A673 (cell line): ENCODE results near the gene GLI3. TPM values are rescaled to one million over a fixed set of nuclear protein-coding genes. Genes with fewer than 3 reads are reported as not detected.

Experiments used
- BruUV-seq: library from RNA; stranded (reverse); fragments of 400-500 nt; replicated peaks from 2 replicates; lab custom pipeline; 2021; lab: Mats Ljungman, UMichigan
- CTCF ChIA-PET: fragments of 300-600 bp; sonication (Branson Sonifier 250); formaldehyde crosslinking; loops from one replicate; lab custom pipeline; 2022; ENCODE audit warnings: antibody characterized with exemption; lab: Charles Lee
- POLR2A ChIA-PET: fragments of 300-600 bp; sonication (Branson Sonifier 250); formaldehyde crosslinking; loops from one replicate; lab custom pipeline; 2022; ENCODE audit warnings: antibody characterized with exemption; ENCODE audit not compliant: low non-redundant PET; lab: Charles Lee
- DNase-seq: peaks from one replicate; pipeline ENCODE4 v3.0.0-alpha.2; 2015; ENCODE audit warnings: low spot score
- H3K27ac ChIP-seq: fragments of 200-600 bp; sonication (generic); 2 replicates; pipeline ENCODE4 v1.5.1; 2016; ENCODE audit warnings: mixed run types, low read depth, mild to moderate bottlenecking, mixed read lengths, antibody characterized with exemption, low read length; ENCODE audit not compliant: poor library complexity, severe bottlenecking
- H3K27me3 ChIP-seq: fragments of 200-600 bp; sonication (generic); replicated peaks from 2 replicates; pipeline ENCODE4 v1.6.1; 2017; ENCODE audit warnings: mixed run types, low read depth, mild to moderate bottlenecking, mixed read lengths, antibody characterized with exemption, low read length; ENCODE audit not compliant: insufficient read depth, poor library complexity
- H3K36me3 ChIP-seq: fragments of 200-600 bp; sonication (generic); 2 replicates; pipeline ENCODE4 v1.6.1; 2016; ENCODE audit warnings: mixed run types, mild to moderate bottlenecking, mixed read lengths, antibody characterized with exemption, low read length; ENCODE audit not compliant: insufficient read depth, poor library complexity, severe bottlenecking
- H3K4me1 ChIP-seq: fragments of 200-600 bp; sonication (generic); 2 replicates; pipeline ENCODE4 v1.6.1; 2017; ENCODE audit warnings: mixed run types, mild to moderate bottlenecking, mixed read lengths, antibody characterized with exemption, low read length; ENCODE audit not compliant: insufficient read depth, poor library complexity, severe bottlenecking
- H3K4me3 ChIP-seq: fragments of 200-600 bp; sonication (generic); 2 replicates; pipeline ENCODE4 v1.5.1; 2016; ENCODE audit warnings: low read depth, mixed run types, mild to moderate bottlenecking, mixed read lengths, low read length; ENCODE audit not compliant: poor library complexity, severe bottlenecking
- H3K9me3 ChIP-seq: fragments of 200-600 bp; sonication (generic); 2 replicates; pipeline ENCODE4 v1.6.1; 2016; ENCODE audit warnings: mixed run types, low read depth, mild to moderate bottlenecking, mixed read lengths, antibody characterized with exemption, low read length; ENCODE audit not compliant: poor library complexity, severe bottlenecking
- CTCF ChIP-seq: fragments of 300-800, 200-600 bp; sonication (generic); conservative IDR thresholded peaks from 2 replicates; pipeline ENCODE4 v1.5.1; 2017; ENCODE audit warnings: low read depth, mild to moderate bottlenecking, antibody characterized with exemption, low read length, moderate library complexity, mixed read lengths
- EZH2 ChIP-seq: fragments of 200-600 bp; sonication (generic); IDR thresholded peaks from 2 replicates; pipeline ENCODE4 v1.6.1; 2017; ENCODE audit warnings: borderline replicate concordance, low read depth, mild to moderate bottlenecking, mixed read lengths, antibody characterized with exemption, low read length; ENCODE audit not compliant: poor library complexity, severe bottlenecking
- intact Hi-C: fragments of 100-400 bp; cut with micrococcal nuclease; formaldehyde crosslinking; loops from one replicate; pipeline ENCODE4 v1.10.0; 2022; ENCODE audit not compliant: unreplicated experiment
- total RNA-seq: library from RNA; stranded (reverse); gene quantifications from 2 replicates; pipeline ENCODE4 v1.2.3, GENCODE V29; 2021

GLI3 gene
- total RNA-seq, 1 experiment from 2014 or later = 52.6 TPM

GRCh38 chr7:41994746-41995110, 242.3 kb downstream of the GLI3 start:
- no peak for DNase-seq
- no peaks in the 10 kb centered on the region for H3K27me3 ChIP-seq
- no peaks in the 10 kb centered on the region for H3K36me3 ChIP-seq
- peak overlapping the region; percentile 88 for H3K27ac ChIP-seq
- H3K9me3 ChIP-seq = no peaks in the 10 kb centered on the region
- no TSS peak for BruUV-seq
- H3K4me1 ChIP-seq = peaks cover 99% of the 10 kb centered on the region
- H3K4me3 ChIP-seq = no peak overlapping the region
- ChIA-PET POLR2A (no interaction called here), CTCF (no interaction called here)
- no peak for TF ChIP-seq CTCF
- intact Hi-C loops = loop anchor here (5.0 kb wide), 2 partner anchors 78 to 243 kb away; partner anchors contain the start of gene GLI3

GRCh38 chr7:41994036-41994745, 242.8 kb downstream of the GLI3 start:
- no peaks in the 10 kb centered on the region for H3K36me3 ChIP-seq
- TF ChIP-seq CTCF = no peak
- TF ChIP-seq EZH2 = no peak
- POLR2A ChIA-PET = interaction anchor here (0.7 kb wide), 1 partner anchor 246 kb away, joined by 3 read pairs; no protein-coding TSS in a partner anchor
- CTCF ChIA-PET = no interaction called here
- H3K27ac ChIP-seq = peak overlapping the region; percentile 88
- no peaks in the 10 kb centered on the region for H3K9me3 ChIP-seq
- no peak overlapping the region for H3K4me3 ChIP-seq
- intact Hi-C loops = loop anchor here (5.0 kb wide), 2 partner anchors 78 to 243 kb away; partner anchors contain the start of gene GLI3
- peaks cover 100% of the 10 kb centered on the region for H3K4me1 ChIP-seq
- no TSS peak for BruUV-seq
- peak; percentile 66 for DNase-seq
- H3K27me3 ChIP-seq = no peaks in the 10 kb centered on the region

GRCh38 chr7:41992881-41993867, 243.8 kb downstream of the GLI3 start:
- H3K4me3 ChIP-seq = no peak overlapping the region
- H3K9me3 ChIP-seq = no peaks in the 10 kb centered on the region
- ChIA-PET CTCF (no interaction called here), POLR2A (no interaction called here)
- H3K4me1 ChIP-seq = peaks cover 99% of the 10 kb centered on the region
- intact Hi-C loops = loop anchor here (5.0 kb wide), 2 partner anchors 79 to 244 kb away; partner anchors contain the start of gene GLI3
- no peak for TF ChIP-seq CTCF
- TF ChIP-seq EZH2 = no peak
- H3K36me3 ChIP-seq = no peaks in the 10 kb centered on the region
- peak overlapping the region; percentile 88 for H3K27ac ChIP-seq
- no peaks in the 10 kb centered on the region for H3K27me3 ChIP-seq
- no TSS peak for BruUV-seq
- DNase-seq = peak; percentile 96
